Activated CD8-positive, alpha-beta memory T cell treated with anti-CD3 and anti-CD28 coated beads, Interleukin-2, amount 10 ng/mL, durations not matched to agents 7 days and 5 days (primary cell): Measurements from ENCODE around the gene NUP210L. TPM values are rescaled to one million over a fixed set of nuclear protein-coding genes. Genes with fewer than 3 reads are reported as not detected.

Experiments used
- ATAC-seq: fragments of 150-1000 bp; cut with Tn5 transposase; one replicate; pipeline ENCODE4 v1.10.0; 2021; ENCODE audit warnings: moderate library complexity
- CTCF ChIA-PET: fragments of 350-600 bp; sonication (Branson Sonifier 250); formaldehyde crosslinking; loops from one replicate; lab custom pipeline; 2021; ENCODE audit warnings: antibody characterized with exemption; lab: Charles Lee
- DNase-seq: peaks from one replicate; pipeline ENCODE4 v3.0.0-alpha.2; 2020
- H3K27ac Mint-ChIP-seq: one replicate; pipeline ENCODE4 v1.8.0; 2021; ENCODE audit warnings: mild to moderate bottlenecking, mixed read lengths
- H3K27me3 Mint-ChIP-seq: one replicate; pipeline ENCODE4 v1.8.0; 2021; ENCODE audit warnings: mixed read lengths
- H3K36me3 Mint-ChIP-seq: one replicate; pipeline ENCODE4 v1.8.0; 2021; ENCODE audit warnings: mild to moderate bottlenecking, mixed read lengths
- H3K4me1 Mint-ChIP-seq: one replicate; pipeline ENCODE4 v1.8.0; 2021; ENCODE audit warnings: mixed read lengths
- H3K4me3 Mint-ChIP-seq: one replicate; pipeline ENCODE4 v1.8.0; 2021; ENCODE audit warnings: mild to moderate bottlenecking, moderate library complexity, mixed read lengths
- H3K9me3 Mint-ChIP-seq: one replicate; pipeline ENCODE4 v1.8.0; 2022; ENCODE audit warnings: low read depth, mixed read lengths
- total RNA-seq, 2 experiments: library from RNA; stranded (reverse); gene quantifications; one replicate each; pipeline ENCODE4 v1.2.3, GENCODE V29; 2021

The NUP210L gene
- total RNA-seq, result under 1 TPM in 1 of 2 experiments, not detected in 1; 0.09 TPM

DNA sequence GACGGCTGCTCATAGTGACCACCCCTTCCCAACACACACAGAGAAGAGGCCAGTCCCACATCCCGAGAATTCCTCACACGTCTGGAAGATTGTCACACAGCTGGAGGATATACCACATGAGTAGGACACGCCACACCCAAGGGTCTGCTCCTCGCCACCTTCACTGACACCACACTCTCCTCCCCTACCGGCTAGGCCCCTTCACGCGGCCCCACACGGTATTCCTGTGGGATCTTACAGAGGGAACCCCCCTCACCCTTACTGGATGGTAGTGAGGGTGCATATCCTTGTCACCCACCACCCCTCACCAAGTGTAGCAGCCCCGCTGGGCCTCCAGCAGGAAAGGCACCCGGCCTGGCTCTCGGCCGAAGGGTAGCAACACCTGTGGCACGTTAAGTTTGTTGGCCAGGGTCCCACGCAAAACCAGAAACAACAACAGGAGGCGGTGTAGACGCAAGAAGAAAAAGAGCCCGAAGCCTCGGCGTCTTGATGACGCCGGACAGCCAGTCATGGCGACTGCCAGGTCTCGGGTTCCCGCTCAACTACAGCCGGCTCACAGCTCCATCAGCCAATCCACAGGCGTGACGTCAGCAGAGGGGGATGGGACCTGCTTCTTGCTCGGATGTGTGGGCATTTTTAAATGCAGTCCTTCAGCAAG, at the start of gene NUP210L:
Gene NUP210L, minus strand, starts transcription at position 540 of the 658 bp plus-strand sequence.
- peak within 1 kb of the TSS; percentile 31 for H3K27ac Mint-ChIP-seq
- ATAC-seq (no peak), DNase-seq (no peak)
- CTCF ChIA-PET, result no interaction called here
- no peaks in the 10 kb centered on the region for H3K27me3 Mint-ChIP-seq
- peaks cover 45% of the 10 kb centered on the region for H3K36me3 Mint-ChIP-seq
- H3K4me3 Mint-ChIP-seq, result no peak within 1 kb of the TSS
- H3K4me1 Mint-ChIP-seq, result peaks cover 46% of the 10 kb centered on the region
- H3K9me3 Mint-ChIP-seq, result peaks cover 2% of the 10 kb centered on the region

DNA sequence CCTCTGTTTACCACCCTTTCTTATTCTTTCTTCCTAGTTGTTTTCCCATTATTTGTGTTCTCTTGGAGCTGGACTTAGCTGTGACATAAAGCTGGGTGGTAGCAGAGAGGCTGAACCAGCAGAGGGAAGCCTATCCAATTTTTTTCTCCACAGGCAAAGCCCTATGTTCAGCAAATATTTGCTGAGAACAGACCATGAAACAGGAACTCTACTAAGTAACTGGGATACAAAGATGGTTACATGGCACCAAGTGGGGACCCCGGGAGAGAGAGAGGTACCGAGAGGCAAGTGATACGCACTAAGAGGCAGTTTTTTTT, 44.6 kb upstream of the NUP210L start:
- Mint-ChIP-seq H3K27ac (no peak overlapping the region), H3K4me1 (no peaks in the 10 kb centered on the region), H3K36me3 (no peaks in the 10 kb centered on the region), H3K4me3 (no peak overlapping the region), H3K27me3 (peaks cover 7% of the 10 kb centered on the region), H3K9me3 (no peaks in the 10 kb centered on the region)
- no peak for ATAC-seq
- CTCF ChIA-PET, result interaction anchor here (0.7 to 3.6 kb wide), 29 partner anchors 8 to 204 kb away, joined by 3 to 24 read pairs (median 4); partner anchors contain the start of genes HAX1 and UBAP2L
- no peak for DNase-seq

DNA sequence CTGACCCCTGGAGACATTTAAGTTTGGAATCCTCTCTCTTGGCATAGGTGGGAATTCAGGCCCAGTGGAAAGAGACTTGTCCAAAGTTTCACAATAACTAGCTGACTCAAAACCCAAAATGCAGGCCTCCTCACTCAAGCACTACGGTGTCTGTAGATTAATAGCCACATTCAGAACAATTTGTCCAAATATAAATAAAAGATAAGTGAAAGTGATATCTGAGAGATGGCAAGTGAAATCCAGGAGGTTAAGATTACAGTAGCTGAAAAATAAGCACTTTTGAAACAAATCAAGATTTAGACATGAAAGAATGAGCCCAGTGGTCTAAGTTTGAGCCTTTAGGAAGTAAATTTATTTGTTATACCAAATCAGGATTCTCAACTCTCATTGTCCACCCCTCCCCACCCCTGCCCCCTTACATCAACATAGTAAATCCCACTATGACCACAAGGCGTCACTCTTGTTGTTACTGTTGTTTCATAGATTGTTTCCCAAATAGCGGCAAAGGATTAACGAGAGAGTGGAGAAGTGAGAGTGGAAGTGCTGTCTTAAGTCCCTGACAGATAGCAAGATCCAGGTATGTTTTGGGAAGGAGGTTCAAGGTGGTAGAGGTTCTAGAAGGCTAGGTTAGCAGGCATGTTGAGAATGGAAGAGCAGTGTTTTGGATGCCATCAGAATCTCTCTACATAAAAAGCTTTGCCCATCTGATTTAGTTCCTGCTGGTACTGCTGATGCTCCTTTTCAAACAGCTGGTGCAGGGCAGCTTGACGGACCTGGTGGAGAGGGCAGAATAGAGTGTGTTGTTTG, 44.1 kb upstream of the NUP210L start:
- no peak overlapping the region for H3K4me3 Mint-ChIP-seq
- ATAC-seq, result peak; percentile 77
- H3K27ac Mint-ChIP-seq, result no peak overlapping the region
- H3K9me3 Mint-ChIP-seq, result no peaks in the 10 kb centered on the region
- H3K4me1 Mint-ChIP-seq, result peaks cover 3% of the 10 kb centered on the region
- H3K36me3 Mint-ChIP-seq, result no peaks in the 10 kb centered on the region
- peaks cover 10% of the 10 kb centered on the region for H3K27me3 Mint-ChIP-seq
- DNase-seq, result peak; percentile 58
- CTCF ChIA-PET, result interaction anchor here (0.6 to 3.6 kb wide), 32 partner anchors 9 to 205 kb away, joined by 3 to 24 read pairs (median 4); partner anchors contain the start of genes HAX1 and UBAP2L

DNA sequence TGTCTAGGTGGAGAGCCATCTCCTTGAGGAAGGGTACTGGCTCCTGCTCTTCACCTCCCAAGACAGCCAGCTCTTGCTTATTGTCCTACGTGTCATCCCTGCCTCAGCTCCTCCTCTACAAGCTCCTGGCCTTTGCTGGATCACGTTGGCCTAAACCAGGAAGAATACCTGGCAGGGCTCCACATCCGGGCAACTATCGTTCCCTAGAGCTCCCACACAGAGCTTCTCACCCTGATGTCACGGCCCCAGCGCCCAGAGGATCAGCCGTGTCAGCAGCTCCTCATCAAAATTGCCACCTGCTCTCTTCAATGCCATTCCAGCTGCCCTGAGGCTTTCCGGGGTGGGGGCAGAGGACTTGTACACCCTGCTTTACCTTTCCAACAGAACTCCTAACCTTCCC, 38.9 kb upstream of the NUP210L start:
- Mint-ChIP-seq H3K27ac (no peak overlapping the region), H3K27me3 (peaks cover 37% of the 10 kb centered on the region), H3K9me3 (no peaks in the 10 kb centered on the region), H3K4me1 (peaks cover 3% of the 10 kb centered on the region), H3K36me3 (no peaks in the 10 kb centered on the region), H3K4me3 (no peak overlapping the region)
- CTCF ChIA-PET, result interaction anchor here (0.9 kb wide), 1 partner anchor 132 kb away, joined by 3 read pairs; the partner anchor contains the start of gene ATP8B2
- ATAC-seq (no peak), DNase-seq (no peak)

DNA sequence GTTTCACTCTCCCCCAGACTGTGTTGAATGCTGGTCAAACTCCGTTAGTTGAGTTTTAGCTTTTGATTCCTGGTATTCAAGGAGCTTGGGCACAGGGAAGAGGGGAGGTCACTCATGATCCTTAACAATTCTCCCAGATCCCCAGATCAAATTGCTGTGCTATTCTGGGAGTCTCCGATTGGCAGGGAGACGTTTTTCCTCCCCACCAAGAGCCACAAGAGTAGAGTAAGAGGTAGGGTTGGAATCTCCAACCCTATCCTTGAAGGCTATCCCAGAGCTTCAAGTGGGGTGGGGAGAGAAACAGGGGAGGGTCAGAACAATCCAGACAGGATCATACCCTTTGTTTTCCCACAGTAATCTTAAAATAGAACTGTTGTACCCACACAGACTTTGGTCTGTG, 37.6 kb upstream of the NUP210L start:
- no peak overlapping the region for H3K4me3 Mint-ChIP-seq
- H3K9me3 Mint-ChIP-seq, result no peaks in the 10 kb centered on the region
- no peak for DNase-seq
- H3K36me3 Mint-ChIP-seq, result no peaks in the 10 kb centered on the region
- CTCF ChIA-PET, result interaction anchor here (1.4 to 1.6 kb wide), 2 partner anchors 79 to 80 kb away, joined by 4 read pairs; no protein-coding TSS in a partner anchor
- no peak overlapping the region for H3K27ac Mint-ChIP-seq
- H3K27me3 Mint-ChIP-seq, result peaks cover 40% of the 10 kb centered on the region
- peaks cover 3% of the 10 kb centered on the region for H3K4me1 Mint-ChIP-seq
- no peak for ATAC-seq

DNA sequence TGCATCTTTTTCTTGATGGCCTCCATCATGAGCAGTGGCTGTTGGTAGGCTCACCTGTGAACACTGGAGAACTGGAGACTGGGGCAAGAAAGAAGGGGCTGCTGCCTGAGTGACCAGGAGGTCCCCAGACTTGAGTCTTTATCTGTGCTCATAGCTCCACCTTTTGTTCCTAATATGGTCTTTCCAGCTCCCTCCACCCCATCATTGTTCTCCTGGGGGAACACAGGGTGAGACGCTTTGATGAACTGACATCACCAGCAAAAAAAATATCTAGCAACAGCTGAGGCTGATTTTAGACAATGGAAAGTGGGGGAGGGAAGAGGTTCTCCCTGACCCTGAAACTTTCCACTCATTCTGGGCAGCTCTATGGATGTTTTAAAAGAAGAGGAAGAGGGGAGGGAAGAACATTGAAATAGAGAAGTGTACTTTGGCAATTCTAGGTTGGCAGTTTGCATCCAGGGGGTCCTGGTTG, 37.2 kb upstream of the NUP210L start, which contains the start of gene TPM3:
Gene TPM3, minus strand, starts transcription at position 111 of the 472 bp plus-strand sequence. Its CDS starts 82 bp downstream, at position 29.
- H3K27ac Mint-ChIP-seq, result no peak within 1 kb of the TSS

DNA sequence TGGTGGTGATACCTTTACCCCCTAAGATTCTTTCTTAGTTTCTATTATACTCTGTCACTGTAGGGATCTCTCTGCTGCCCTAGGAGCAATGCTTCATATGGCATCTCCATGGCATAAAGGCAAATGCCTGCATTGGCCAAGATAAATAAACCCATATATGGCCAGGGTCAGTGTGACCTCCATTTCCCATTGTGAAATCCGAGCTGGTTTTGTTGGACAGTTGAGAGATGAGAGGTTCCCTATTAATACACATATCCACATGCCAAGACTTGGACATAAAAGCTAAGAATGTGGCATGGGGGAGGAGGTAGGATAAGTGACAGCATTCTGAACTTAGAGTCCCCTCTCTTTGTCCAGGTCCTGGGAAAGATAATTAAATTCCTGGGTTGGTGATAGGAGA, 35.7 kb upstream of the NUP210L start:
- Mint-ChIP-seq H3K4me1 (peaks cover 7% of the 10 kb centered on the region), H3K36me3 (no peaks in the 10 kb centered on the region), H3K9me3 (no peaks in the 10 kb centered on the region), H3K27me3 (peaks cover 41% of the 10 kb centered on the region), H3K4me3 (no peak overlapping the region), H3K27ac (no peak overlapping the region)
- ATAC-seq (no peak), DNase-seq (no peak)
- CTCF ChIA-PET, result interaction anchor here (0.8 kb wide), 1 partner anchor 289 kb away, joined by 3 read pairs; no protein-coding TSS in a partner anchor

More for the DNA sequence above, 37.2 kb upstream of the NUP210L start, which contains the start of gene TPM3:
- DNase-seq (no peak), ATAC-seq (no peak)
- H3K27me3 Mint-ChIP-seq, result peaks cover 41% of the 10 kb centered on the region
- H3K36me3 Mint-ChIP-seq, result no peaks in the 10 kb centered on the region
- CTCF ChIA-PET, result interaction anchor here (1.4 to 1.6 kb wide), 2 partner anchors 80 to 81 kb away, joined by 4 read pairs; no protein-coding TSS in a partner anchor
- H3K9me3 Mint-ChIP-seq, result no peaks in the 10 kb centered on the region
- H3K4me3 Mint-ChIP-seq, result no peak within 1 kb of the TSS
- peaks cover 3% of the 10 kb centered on the region for H3K4me1 Mint-ChIP-seq

DNA sequence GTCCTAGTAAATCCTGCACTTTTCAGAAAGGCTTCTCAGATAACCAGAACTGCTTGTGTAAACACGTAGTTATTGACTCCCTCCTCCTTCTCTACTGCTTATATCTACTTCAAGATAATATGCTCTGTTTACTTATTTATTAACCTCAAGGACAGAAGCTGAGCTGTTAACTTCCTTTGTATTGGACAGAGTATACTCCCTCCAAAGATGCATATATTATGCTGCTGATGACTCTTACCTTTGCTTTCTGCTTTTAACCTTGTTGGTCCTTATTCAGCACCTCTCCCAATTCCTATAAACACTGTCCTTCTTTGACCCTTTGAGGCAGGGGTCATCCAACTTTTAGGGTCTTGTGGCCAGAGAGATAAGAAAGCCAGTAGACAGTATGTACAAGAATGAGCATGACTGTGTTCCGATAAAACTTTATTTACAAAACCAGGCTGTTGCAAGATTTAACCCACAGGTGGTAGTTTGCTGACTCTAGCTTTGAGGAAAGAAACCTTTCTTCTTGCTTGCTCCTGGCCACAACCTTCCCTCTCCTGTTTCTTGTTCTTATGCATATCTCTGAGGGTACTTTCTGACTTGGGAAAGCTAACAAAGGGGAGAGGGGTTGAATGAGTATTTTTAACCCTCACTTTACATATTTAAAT, 32.1 kb upstream of the NUP210L start:
- Mint-ChIP-seq H3K4me3 (no peak overlapping the region), H3K27ac (no peak overlapping the region), H3K36me3 (peaks cover 4% of the 10 kb centered on the region), H3K4me1 (peaks cover 9% of the 10 kb centered on the region), H3K27me3 (peaks cover 17% of the 10 kb centered on the region), H3K9me3 (no peaks in the 10 kb centered on the region)
- ATAC-seq (no peak), DNase-seq (no peak)
- CTCF ChIA-PET, result interaction anchor here (0.5 to 1.0 kb wide), 2 partner anchors 13 to 34 kb away, joined by 3 read pairs; partner anchors contain the start of gene UBAP2L

DNA sequence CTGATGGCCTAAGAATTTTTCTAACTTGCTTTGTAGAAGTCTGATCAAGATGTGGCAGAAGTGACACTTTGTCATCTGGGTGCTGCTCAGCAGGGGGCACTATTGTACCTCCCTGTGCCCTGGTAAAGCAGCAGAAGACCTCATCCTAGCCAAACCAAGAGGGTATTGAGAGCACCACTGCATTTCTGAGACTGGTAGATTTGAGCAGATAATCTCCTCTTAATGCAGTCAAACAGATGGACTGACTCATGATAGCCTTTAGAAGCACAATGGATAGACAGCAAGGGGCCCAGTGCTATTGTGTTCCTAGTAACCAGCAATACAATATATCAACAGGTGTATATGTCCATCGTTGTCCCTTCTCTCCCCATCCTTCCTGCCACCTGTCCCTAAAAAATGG, 31.3 kb upstream of the NUP210L start:
- peaks cover 9% of the 10 kb centered on the region for H3K27me3 Mint-ChIP-seq

DNA sequence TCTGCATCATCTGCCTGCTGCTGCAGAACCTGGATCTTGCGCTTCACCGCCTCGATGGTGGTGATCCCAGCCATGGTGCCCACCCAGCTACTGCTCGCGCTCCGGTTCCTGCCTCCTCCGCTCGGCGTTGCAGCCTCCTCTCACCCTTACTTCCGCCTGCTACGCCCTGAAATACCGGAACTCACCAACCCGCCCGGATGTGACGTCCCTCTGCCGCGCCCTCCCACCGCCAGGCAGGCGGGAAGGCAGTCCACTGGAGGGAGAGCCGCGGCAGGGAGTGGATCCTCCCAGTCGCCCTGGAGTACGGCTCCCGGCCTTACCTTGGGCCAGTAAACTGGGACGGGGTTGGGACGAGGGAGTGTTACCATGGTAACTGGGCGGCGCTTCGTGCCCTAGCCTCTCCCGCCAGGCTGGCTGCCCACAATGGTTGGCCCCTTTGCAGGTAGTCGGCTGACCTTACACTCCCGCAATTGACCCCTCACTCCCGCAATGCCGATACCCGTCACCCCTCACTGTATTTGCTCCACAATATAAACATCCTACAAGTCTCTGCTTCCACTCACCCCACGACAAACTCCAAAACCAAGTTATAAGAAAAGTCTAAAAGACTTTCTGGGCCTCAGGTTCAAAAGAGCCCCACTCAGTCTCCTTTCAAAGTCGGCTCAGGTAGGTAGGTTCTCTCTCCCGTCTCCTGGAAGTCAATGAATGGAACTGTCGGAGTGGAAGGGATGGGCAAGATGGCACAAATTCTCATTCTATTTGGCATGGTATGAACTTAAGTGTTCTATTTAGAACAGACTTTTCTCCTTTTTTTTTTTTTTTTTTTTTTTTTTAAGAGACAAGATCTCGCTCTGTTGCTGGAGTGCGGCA, 28.4 kb upstream of the NUP210L start:
- peak overlapping the region; percentile 99 for H3K4me3 Mint-ChIP-seq
- DNase-seq, result peak; percentile 97
- no peaks in the 10 kb centered on the region for H3K9me3 Mint-ChIP-seq
- CTCF ChIA-PET, result interaction anchor here (1.4 to 2.2 kb wide), 3 partner anchors 16 to 152 kb away, joined by 5 to 12 read pairs (median 5); partner anchors contain the start of gene HAX1
- ATAC-seq, result peak; percentile 82
- H3K27ac Mint-ChIP-seq, result peak overlapping the region; percentile 99
- H3K27me3 Mint-ChIP-seq, result peaks cover 4% of the 10 kb centered on the region
- H3K36me3 Mint-ChIP-seq, result peaks cover 36% of the 10 kb centered on the region
- peaks cover 42% of the 10 kb centered on the region for H3K4me1 Mint-ChIP-seq

More for the DNA sequence above, 31.3 kb upstream of the NUP210L start:
- no peak overlapping the region for H3K4me3 Mint-ChIP-seq
- H3K27ac Mint-ChIP-seq, result no peak overlapping the region
- DNase-seq (peak; percentile 85), ATAC-seq (no peak)
- H3K9me3 Mint-ChIP-seq, result no peaks in the 10 kb centered on the region
- peaks cover 12% of the 10 kb centered on the region for H3K36me3 Mint-ChIP-seq
- CTCF ChIA-PET, result interaction anchor here (0.5 to 1.0 kb wide), 2 partner anchors 13 to 34 kb away, joined by 3 read pairs; partner anchors contain the start of gene UBAP2L
- H3K4me1 Mint-ChIP-seq, result peaks cover 16% of the 10 kb centered on the region

DNA sequence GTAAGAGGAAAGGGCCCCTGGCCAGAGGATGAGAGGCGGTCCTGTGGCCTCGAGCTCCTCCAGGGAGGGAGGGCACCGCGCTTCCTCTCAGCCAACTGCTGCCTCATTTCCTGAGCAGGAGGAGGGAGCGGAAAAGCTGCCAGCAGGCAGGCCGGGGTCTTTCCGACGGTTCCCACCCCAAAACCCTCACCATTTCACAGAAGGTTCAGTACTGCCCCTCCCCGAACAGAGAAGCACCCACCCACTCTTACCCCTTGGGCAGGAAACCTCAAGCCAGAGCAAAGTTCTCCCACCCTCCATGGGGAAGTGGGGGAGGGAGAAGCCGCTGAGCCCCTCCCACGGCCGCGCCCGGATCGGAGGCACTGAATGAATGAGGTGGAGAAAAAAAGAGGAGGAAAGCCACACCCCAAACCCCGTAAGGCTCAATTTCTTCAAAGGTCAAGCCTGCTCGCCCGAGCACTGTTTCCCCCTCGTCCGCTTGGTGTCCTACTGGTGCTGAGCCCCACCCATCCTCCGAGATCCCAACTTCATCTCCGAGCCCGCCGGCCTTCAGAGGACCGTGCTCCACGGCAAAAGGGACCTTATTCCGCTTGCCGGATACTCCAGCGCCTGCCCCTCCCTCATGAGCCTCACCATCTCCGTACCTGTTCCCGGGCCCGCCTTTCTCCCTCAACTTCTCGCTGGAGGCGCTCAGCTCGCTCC, 27.6 kb upstream of the NUP210L start:
- ATAC-seq, result peak; percentile 70
- H3K4me3 Mint-ChIP-seq, result peak overlapping the region; percentile 99

More for the DNA sequence above, 27.6 kb upstream of the NUP210L start:
- DNase-seq, result peak; percentile 92
- CTCF ChIA-PET, result interaction anchor here (0.7 to 1.6 kb wide), 7 partner anchors 16 to 153 kb away, joined by 3 to 5 read pairs (median 3); partner anchors contain the start of genes HAX1 and UBAP2L
- Mint-ChIP-seq H3K36me3 (peaks cover 40% of the 10 kb centered on the region), H3K27me3 (peaks cover 2% of the 10 kb centered on the region), H3K27ac (peak overlapping the region; percentile 99), H3K4me1 (peaks cover 50% of the 10 kb centered on the region), H3K9me3 (no peaks in the 10 kb centered on the region)
